HL-60 (cell line): ENCODE data around the gene GTF3C5.

Experiments used
- CTCF ChIP-seq: IDR thresholded peaks from one replicate; pipeline ENCODE4 v1.5.1; 2011; ENCODE audit warnings: low read length, control low read depth, inconsistent platforms; ENCODE audit not compliant: insufficient read depth
- GABPA ChIP-seq: IDR thresholded peaks from 2 replicates; pipeline ENCODE4 v1.6.1; 2012; ENCODE audit warnings: low read depth
- POLR2AphosphoS5 ChIP-seq: IDR thresholded peaks from 2 replicates; pipeline ENCODE4 v1.6.1; 2012; ENCODE audit warnings: low read depth
- TF ChIP-seq, protein P1 (sequence below): IDR thresholded peaks from 2 replicates; pipeline ENCODE4 v1.6.1; 2012; ENCODE audit warnings: low read depth; ENCODE audit not compliant: insufficient replicate concordance

DNA sequence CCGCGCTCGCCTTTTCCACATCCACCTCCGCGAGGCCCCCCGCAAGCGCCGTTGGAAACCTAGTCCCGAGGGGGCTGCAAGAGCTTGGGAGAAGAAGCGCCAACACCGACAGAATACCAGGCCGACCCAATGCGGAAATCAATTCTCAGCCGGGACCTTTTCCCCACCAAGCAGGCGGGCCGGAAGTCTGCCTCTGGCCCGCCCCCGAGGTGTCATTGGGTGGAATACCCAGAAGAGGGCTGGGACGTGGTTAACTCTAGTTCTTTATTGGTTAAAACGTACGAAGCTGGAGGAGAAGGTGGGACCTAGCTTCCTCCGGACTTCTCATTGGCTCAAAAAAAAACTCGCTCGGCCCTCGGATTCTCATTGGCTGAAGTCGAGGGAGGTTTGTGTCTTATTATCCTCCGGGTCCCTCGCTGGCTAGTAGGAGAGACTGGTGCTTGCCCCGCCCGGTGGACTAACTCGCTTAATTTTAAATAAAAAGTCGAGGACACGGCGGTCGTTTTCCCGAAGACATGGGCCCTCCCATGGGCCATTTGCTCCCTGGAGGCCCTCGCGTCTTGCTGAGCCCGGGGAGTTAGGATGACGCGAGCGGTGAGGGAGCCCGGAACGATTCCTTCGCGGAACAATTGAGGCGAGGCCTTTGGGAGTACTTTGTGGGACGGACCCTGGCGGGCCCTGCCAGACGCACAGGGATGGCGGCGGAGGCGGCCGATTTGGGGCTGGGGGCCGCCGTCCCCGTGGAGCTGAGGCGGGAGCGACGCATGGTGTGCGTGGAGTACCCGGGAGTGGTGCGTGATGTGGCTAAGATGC is at the start of gene GTF3C5:
- TF ChIP-seq, protein P1, sequence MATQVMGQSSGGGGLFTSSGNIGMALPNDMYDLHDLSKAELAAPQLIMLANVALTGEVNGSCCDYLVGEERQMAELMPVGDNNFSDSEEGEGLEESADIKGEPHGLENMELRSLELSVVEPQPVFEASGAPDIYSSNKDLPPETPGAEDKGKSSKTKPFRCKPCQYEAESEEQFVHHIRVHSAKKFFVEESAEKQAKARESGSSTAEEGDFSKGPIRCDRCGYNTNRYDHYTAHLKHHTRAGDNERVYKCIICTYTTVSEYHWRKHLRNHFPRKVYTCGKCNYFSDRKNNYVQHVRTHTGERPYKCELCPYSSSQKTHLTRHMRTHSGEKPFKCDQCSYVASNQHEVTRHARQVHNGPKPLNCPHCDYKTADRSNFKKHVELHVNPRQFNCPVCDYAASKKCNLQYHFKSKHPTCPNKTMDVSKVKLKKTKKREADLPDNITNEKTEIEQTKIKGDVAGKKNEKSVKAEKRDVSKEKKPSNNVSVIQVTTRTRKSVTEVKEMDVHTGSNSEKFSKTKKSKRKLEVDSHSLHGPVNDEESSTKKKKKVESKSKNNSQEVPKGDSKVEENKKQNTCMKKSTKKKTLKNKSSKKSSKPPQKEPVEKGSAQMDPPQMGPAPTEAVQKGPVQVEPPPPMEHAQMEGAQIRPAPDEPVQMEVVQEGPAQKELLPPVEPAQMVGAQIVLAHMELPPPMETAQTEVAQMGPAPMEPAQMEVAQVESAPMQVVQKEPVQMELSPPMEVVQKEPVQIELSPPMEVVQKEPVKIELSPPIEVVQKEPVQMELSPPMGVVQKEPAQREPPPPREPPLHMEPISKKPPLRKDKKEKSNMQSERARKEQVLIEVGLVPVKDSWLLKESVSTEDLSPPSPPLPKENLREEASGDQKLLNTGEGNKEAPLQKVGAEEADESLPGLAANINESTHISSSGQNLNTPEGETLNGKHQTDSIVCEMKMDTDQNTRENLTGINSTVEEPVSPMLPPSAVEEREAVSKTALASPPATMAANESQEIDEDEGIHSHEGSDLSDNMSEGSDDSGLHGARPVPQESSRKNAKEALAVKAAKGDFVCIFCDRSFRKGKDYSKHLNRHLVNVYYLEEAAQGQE: peak; percentile 79
- TF ChIP-seq CTCF (no peak), POLR2AphosphoS5 (peak; percentile 92), GABPA (peak; percentile 83)
